ENCODE measurements around the gene IGSF11.
A peak's percentile ranks its signal among the peaks of the same experiment; 100 is the strongest.
"Not testable (repeated sequence)": the region's sequence is repeated elsewhere in the genome, so short reads cannot be mapped to it uniquely, and the experiment has no call there.

Gene IGSF11

GRCh38 chr3:119034256-119035013 is at the start of gene IGSF11:
IGSF11 (minus strand) TSS chr3:119034846; CDS start chr3:119034582, 264 bp downstream.
- peak; percentile 36 for DNase-seq

GRCh38 chr3:119080364-119080763 is 45.7 kb upstream of the IGSF11 start:
- DNase-seq, result no peak

GRCh38 chr3:119073258-119074001 is 38.8 kb upstream of the IGSF11 start:
- DNase-seq, result no peak

GRCh38 chr3:119072451-119072850 is 37.8 kb upstream of the IGSF11 start:
- DNase-seq, result not testable (repeated sequence)

- no peak for DNase-seq
Observed at GRCh38 chr3:119069725-119070124, 35.1 kb upstream of the IGSF11 start.

- DNase-seq, result no peak
Observed at GRCh38 chr3:119063471-119063870, 28.8 kb upstream of the IGSF11 start.

- DNase-seq, result no peak
Observed at GRCh38 chr3:119062892-119063291, 28.2 kb upstream of the IGSF11 start.

GRCh38 chr3:119044593-119044992 is 9.9 kb upstream of the IGSF11 start:
- no peak for DNase-seq

GRCh38 chr3:119042162-119042561 is 7.5 kb upstream of the IGSF11 start:
- no peak for DNase-seq

GRCh38 chr3:119035014-119035346 is 334 bp upstream of the IGSF11 start:
- DNase-seq, result no peak

- no peak for DNase-seq
Observed at GRCh38 chr3:119033393-119034255, 1.0 kb downstream of the IGSF11 start.

GRCh38 chr3:119025171-119025795 is 9.4 kb downstream of the IGSF11 start:
- DNase-seq, result no peak

- DNase-seq, result no peak
Observed at GRCh38 chr3:119019767-119020518, 14.7 kb downstream of the IGSF11 start.

- DNase-seq, result no peak
Observed at GRCh38 chr3:119018690-119019463, 15.8 kb downstream of the IGSF11 start.

GRCh38 chr3:119015942-119016341 is 18.7 kb downstream of the IGSF11 start:
- DNase-seq, result no peak

- DNase-seq, result no peak
Observed at GRCh38 chr3:119013951-119014350, 20.7 kb downstream of the IGSF11 start.

GRCh38 chr3:119011528-119011927 is 23.1 kb downstream of the IGSF11 start:
- DNase-seq, result no peak

- DNase-seq, result no peak
Observed at GRCh38 chr3:118997190-118997589, 37.5 kb downstream of the IGSF11 start.

GRCh38 chr3:118991775-118992174 is 42.9 kb downstream of the IGSF11 start:
- DNase-seq, result no peak

- no peak for DNase-seq
Observed at GRCh38 chr3:118990823-118991560, 43.7 kb downstream of the IGSF11 start.
